WTC11 (cell line): ENCODE measurements around the gene AQP3.

Source experiments
- CTCF ChIP-seq: fragments of 200-600 bp; IDR thresholded peaks from 2 replicates; pipeline ENCODE4 v1.8.0; 2022; ENCODE audit warnings: antibody characterized with exemption
- HMGA2 ChIP-seq: fragments of 250-450 bp; sonication (Bioruptor Pico); IDR thresholded peaks from 2 replicates; pipeline ENCODE4 v1.4.0; 2021; ENCODE audit warnings: mild to moderate bottlenecking, moderate library complexity
- MXD4 ChIP-seq: fragments of 250-450 bp; sonication (Bioruptor Pico); IDR thresholded peaks from 2 replicates; pipeline ENCODE4 v1.8.0; 2021; ENCODE audit warnings: mild to moderate bottlenecking, moderate library complexity, borderline replicate concordance
- MYBL2 ChIP-seq: sonication (generic); formaldehyde crosslinking; IDR thresholded peaks from 2 replicates; pipeline ENCODE4 v1.8.1; 2023; ENCODE audit warnings: mild to moderate bottlenecking, moderate library complexity, missing genetic modification reagents
- NFYB ChIP-seq: sonication (generic); formaldehyde crosslinking; conservative IDR thresholded peaks from 2 replicates; pipeline ENCODE4 v1.8.0; 2022; ENCODE audit warnings: low read depth, missing genetic modification reagents
- TF ChIP-seq, protein P1 (sequence below): sonication (generic); formaldehyde crosslinking; conservative IDR thresholded peaks from 2 replicates; pipeline ENCODE4 v1.8.1; 2023; ENCODE audit warnings: mild to moderate bottlenecking, low read depth, missing genetic modification reagents, moderate library complexity

DNA sequence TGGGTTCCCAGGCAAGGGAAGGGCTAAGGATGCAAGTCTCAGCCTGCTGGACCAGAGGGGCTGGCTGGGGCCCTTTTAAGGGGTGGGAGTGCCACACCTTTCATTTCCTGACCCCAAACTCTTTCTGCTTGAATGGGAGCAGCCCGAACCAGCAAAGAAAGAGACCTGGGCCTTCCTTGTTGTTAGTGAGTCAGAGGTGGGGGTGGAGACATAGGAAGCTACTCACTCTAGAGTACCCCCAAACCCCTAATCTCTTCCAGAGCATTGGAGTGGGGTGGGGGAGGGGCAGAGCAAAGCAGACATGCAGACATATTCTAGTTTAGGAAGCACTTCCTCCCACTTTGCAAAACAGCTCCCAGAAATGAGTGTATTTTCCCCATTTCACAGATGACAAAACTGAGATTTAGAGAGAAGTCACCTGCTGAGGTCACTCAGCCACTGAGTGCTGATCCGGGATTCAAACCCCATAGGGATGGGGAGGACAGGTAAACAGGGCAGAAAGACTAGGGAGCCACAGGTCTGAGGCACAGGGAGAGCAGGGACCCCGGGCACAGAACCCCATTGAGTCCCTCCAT, 6.0 kb upstream of the AQP3 start:
- TF ChIP-seq HMGA2 (CRISPR knock-in tag) (no peak), CTCF (no peak), MXD4 (CRISPR knock-in tag) (no peak), MYBL2 (no peak), NFYB (CRISPR knock-in tag) (no peak)
- TF ChIP-seq, protein P1, sequence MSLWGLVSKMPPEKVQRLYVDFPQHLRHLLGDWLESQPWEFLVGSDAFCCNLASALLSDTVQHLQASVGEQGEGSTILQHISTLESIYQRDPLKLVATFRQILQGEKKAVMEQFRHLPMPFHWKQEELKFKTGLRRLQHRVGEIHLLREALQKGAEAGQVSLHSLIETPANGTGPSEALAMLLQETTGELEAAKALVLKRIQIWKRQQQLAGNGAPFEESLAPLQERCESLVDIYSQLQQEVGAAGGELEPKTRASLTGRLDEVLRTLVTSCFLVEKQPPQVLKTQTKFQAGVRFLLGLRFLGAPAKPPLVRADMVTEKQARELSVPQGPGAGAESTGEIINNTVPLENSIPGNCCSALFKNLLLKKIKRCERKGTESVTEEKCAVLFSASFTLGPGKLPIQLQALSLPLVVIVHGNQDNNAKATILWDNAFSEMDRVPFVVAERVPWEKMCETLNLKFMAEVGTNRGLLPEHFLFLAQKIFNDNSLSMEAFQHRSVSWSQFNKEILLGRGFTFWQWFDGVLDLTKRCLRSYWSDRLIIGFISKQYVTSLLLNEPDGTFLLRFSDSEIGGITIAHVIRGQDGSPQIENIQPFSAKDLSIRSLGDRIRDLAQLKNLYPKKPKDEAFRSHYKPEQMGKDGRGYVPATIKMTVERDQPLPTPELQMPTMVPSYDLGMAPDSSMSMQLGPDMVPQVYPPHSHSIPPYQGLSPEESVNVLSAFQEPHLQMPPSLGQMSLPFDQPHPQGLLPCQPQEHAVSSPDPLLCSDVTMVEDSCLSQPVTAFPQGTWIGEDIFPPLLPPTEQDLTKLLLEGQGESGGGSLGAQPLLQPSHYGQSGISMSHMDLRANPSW (CRISPR knock-in tag): no peak
